Measurements from ENCODE around the gene AGBL1.

AGBL1 gene

GRCh38 chr15:86623236-86623635 lies 543.6 kb downstream of the AGBL1 start:
- no peaks in the 10 kb centered on the region for H3K27me3 ChIP-seq
- no peak for TF ChIP-seq Cebpa-rat (IDR thresholded peaks at IDR 0.05)
- no peak overlapping the region for H3K9ac ChIP-seq
- peaks cover 0 to 14% (median 2%) of the 10 kb centered on the region in 10 experiments; a peak in 9 of 20 replicates for H3K4me1 ChIP-seq
- H3K36me3 ChIP-seq: no peaks in the 10 kb centered on the region
- no peaks in the 10 kb centered on the region for H3K9me3 ChIP-seq (replicated peaks in 1 of 11)
- no peaks in the 10 kb centered on the region for H4K20me1 ChIP-seq
- no peak overlapping the region for H3K27ac ChIP-seq
- H3K4me3 ChIP-seq: no peak overlapping the region
- no peak overlapping the region for H3K4me2 ChIP-seq

- H3K4me1 ChIP-seq: peaks cover 0 to 14% (median 2%) of the 10 kb centered on the region in 10 experiments; a peak in 9 of 20 replicates
- H3K27me3 ChIP-seq: no peaks in the 10 kb centered on the region
- no peak for TF ChIP-seq Cebpa-rat (IDR thresholded peaks at IDR 0.05)
- H3K36me3 ChIP-seq: no peaks in the 10 kb centered on the region
- no peak overlapping the region for H3K4me3 ChIP-seq
- H4K20me1 ChIP-seq: no peaks in the 10 kb centered on the region
- no peak overlapping the region for H3K27ac ChIP-seq
- H3K9me3 ChIP-seq (replicated peaks in 1 of 11): no peaks in the 10 kb centered on the region
- no peak overlapping the region for H3K9ac ChIP-seq
- peak overlapping the region in 4 of 11 experiments; percentile 9 to 60 (median 44); a peak in 6 of 22 replicates for H3K4me2 ChIP-seq
Measured at GRCh38 chr15:86624261-86625036, 544.8 kb downstream of the AGBL1 start.

- H3K27me3 ChIP-seq: no peaks in the 10 kb centered on the region
- H3K4me2 ChIP-seq: no peak overlapping the region
- H4K20me1 ChIP-seq: no peaks in the 10 kb centered on the region; a peak in 1 of 22 replicates
- no peak overlapping the region for H3K9ac ChIP-seq
- H3K4me3 ChIP-seq: no peak overlapping the region
- H3K27ac ChIP-seq: no peak overlapping the region
- no peak for TF ChIP-seq Cebpa-rat (IDR thresholded peaks at IDR 0.05)
- peaks cover 0 to 10% (median 0%) of the 10 kb centered on the region in 10 experiments; a peak in 8 of 20 replicates for H3K4me1 ChIP-seq
- H3K9me3 ChIP-seq (replicated peaks in 1 of 11): no peaks in the 10 kb centered on the region
- H3K36me3 ChIP-seq: no peaks in the 10 kb centered on the region
Measured at GRCh38 chr15:86629409-86630356, 550.0 kb downstream of the AGBL1 start.

- no peak for TF ChIP-seq Cebpa-rat (IDR thresholded peaks at IDR 0.05)
- no peak overlapping the region for H3K4me3 ChIP-seq
- H3K4me2 ChIP-seq: no peak overlapping the region
- H3K9me3 ChIP-seq (replicated peaks in 1 of 11): no peaks in the 10 kb centered on the region
- H3K9ac ChIP-seq: no peak overlapping the region
- H4K20me1 ChIP-seq: no peaks in the 10 kb centered on the region; a peak in 1 of 22 replicates
- no peaks in the 10 kb centered on the region for H3K27me3 ChIP-seq
- no peak overlapping the region for H3K27ac ChIP-seq
- no peaks in the 10 kb centered on the region for H3K36me3 ChIP-seq
- 0 out of 20 replicates have a peak, but pooled peaks cover 0 to 5% (median 0%) of the 10 kb centered on the region in 10 experiments for H3K4me1 ChIP-seq
Measured at GRCh38 chr15:86630946-86631345, 551.3 kb downstream of the AGBL1 start.

GRCh38 chr15:86634146-86634545 lies 554.5 kb downstream of the AGBL1 start:
- TF ChIP-seq Cebpa-rat (IDR thresholded peaks at IDR 0.05): no peak
- H3K27ac ChIP-seq: no peak overlapping the region
- no peaks in the 10 kb centered on the region; a peak in 1 of 22 replicates for H4K20me1 ChIP-seq
- H3K4me1 ChIP-seq: 0 out of 20 replicates have a peak, but pooled peaks cover 0 to 5% (median 0%) of the 10 kb centered on the region in 10 experiments
- H3K4me2 ChIP-seq: no peak overlapping the region
- no peak overlapping the region for H3K4me3 ChIP-seq
- H3K9me3 ChIP-seq (replicated peaks in 1 of 11): 0 out of 22 replicates have a peak, but pooled peaks cover 0 to 8% (median 0%) of the 10 kb centered on the region in 11 experiments
- no peaks in the 10 kb centered on the region for H3K27me3 ChIP-seq
- H3K36me3 ChIP-seq: no peaks in the 10 kb centered on the region
- no peak overlapping the region for H3K9ac ChIP-seq

- H3K9ac ChIP-seq: no peak overlapping the region
- no peak overlapping the region for H3K27ac ChIP-seq
- TF ChIP-seq Cebpa-rat (IDR thresholded peaks at IDR 0.05): no peak
- H3K27me3 ChIP-seq: no peaks in the 10 kb centered on the region
- 0 out of 22 replicates have a peak, but pooled peaks cover 0 to 8% (median 0%) of the 10 kb centered on the region in 11 experiments for H3K9me3 ChIP-seq (replicated peaks in 1 of 11)
- H3K4me2 ChIP-seq: no peak overlapping the region
- H3K4me1 ChIP-seq: 0 out of 20 replicates have a peak, but pooled peaks cover 0 to 5% (median 0%) of the 10 kb centered on the region in 10 experiments
- no peaks in the 10 kb centered on the region for H3K36me3 ChIP-seq
- H3K4me3 ChIP-seq: no peak overlapping the region
- no peaks in the 10 kb centered on the region; a peak in 1 of 22 replicates for H4K20me1 ChIP-seq
Measured at GRCh38 chr15:86634992-86635638, 555.4 kb downstream of the AGBL1 start.

- H3K4me2 ChIP-seq: no peak overlapping the region
- no peaks in the 10 kb centered on the region for H3K36me3 ChIP-seq
- H4K20me1 ChIP-seq: no peaks in the 10 kb centered on the region
- no peak overlapping the region for H3K4me3 ChIP-seq
- no peaks in the 10 kb centered on the region for H3K27me3 ChIP-seq
- H3K9ac ChIP-seq: no peak overlapping the region
- TF ChIP-seq Cebpa-rat (IDR thresholded peaks at IDR 0.05): no peak
- H3K9me3 ChIP-seq (replicated peaks in 1 of 11): no peaks in the 10 kb centered on the region
- H3K4me1 ChIP-seq: no peaks in the 10 kb centered on the region
- no peak overlapping the region for H3K27ac ChIP-seq
Measured at GRCh38 chr15:86644339-86644738, 564.7 kb downstream of the AGBL1 start.

- no peaks in the 10 kb centered on the region for H4K20me1 ChIP-seq
- H3K4me1 ChIP-seq: no peaks in the 10 kb centered on the region
- H3K9ac ChIP-seq: no peak overlapping the region
- no peaks in the 10 kb centered on the region for H3K27me3 ChIP-seq
- no peak for TF ChIP-seq Cebpa-rat (IDR thresholded peaks at IDR 0.05)
- no peak overlapping the region for H3K4me2 ChIP-seq
- no peak overlapping the region for H3K4me3 ChIP-seq
- H3K36me3 ChIP-seq: no peaks in the 10 kb centered on the region
- no peaks in the 10 kb centered on the region for H3K9me3 ChIP-seq (replicated peaks in 1 of 11)
- no peak overlapping the region for H3K27ac ChIP-seq
Measured at GRCh38 chr15:86645925-86646500, 566.3 kb downstream of the AGBL1 start.

Measured in BLaER1 treated with 17β-estradiol and CSF1 and Interleukin-3, amounts not matched to agents 10 nM and 100 nM (cell line).